Spleen (tissue), 7 donors: Measurements from ENCODE around the gene C12orf56.

ENCODE experiments used
- POLR2A ChIP-seq, 3 donors: fragments of 450-650 bp; IDR thresholded peaks; one replicate each; pipeline ENCODE4 v1.5.1; 2017; ENCODE audit warnings: antibody characterized with exemption in 3 of 3, mild to moderate bottlenecking in 1 of 3
- POLR2AphosphoS5 ChIP-seq, 3 donors: sonication (generic); formaldehyde crosslinking; IDR thresholded peaks; one replicate each; pipeline ENCODE4 v1.5.1; 2017; ENCODE audit warnings: antibody characterized with exemption in 3 of 3
- TF ChIP-seq, protein P1 (sequence below), 11 experiments: fragments of 200-600 bp in 7 of 11; fragments of 450-650 bp in 4 of 11; sonication (generic) in 4 of 11; IDR thresholded peaks in 8 of 11; conservative IDR thresholded peaks in 3 of 11; 1 replicate in 7 of 11; 2 replicates in 4 of 11; pipeline versions ENCODE4 v1.4.0 to v1.8.0; 2016 to 2021; ENCODE audit warnings: antibody characterized with exemption in 11 of 11, inconsistent platforms in 4 of 11, mild to moderate bottlenecking in 1 of 11
- donor health status: DM: no; HTN: no; CAD: no; lungs with moderate emphysema.
- donor health status: DM: no; HTN: no; CAD: no.
- donor health status: DM: no; HTN: no; CAD: no.

DNA sequence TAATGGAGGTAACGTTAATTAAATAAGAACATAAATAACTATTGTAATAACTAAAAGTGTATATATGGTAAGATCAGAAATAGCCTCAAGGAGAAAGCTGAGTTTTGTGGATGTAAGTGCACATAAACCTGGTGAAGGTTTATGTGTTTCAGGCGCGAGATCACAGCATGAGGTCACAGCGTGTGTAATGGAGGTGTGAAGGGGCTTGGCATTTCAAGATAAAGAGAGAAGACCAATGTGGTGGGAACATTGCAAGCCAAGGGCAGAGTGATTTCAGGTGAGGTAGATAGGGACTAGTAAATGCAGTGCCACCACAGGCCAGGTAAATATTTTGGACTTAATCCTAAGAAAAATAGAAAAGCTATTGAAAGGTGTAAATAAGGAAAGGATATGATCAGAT is 146.7 kb downstream of the C12orf56 start:
- TF ChIP-seq, protein P1, sequence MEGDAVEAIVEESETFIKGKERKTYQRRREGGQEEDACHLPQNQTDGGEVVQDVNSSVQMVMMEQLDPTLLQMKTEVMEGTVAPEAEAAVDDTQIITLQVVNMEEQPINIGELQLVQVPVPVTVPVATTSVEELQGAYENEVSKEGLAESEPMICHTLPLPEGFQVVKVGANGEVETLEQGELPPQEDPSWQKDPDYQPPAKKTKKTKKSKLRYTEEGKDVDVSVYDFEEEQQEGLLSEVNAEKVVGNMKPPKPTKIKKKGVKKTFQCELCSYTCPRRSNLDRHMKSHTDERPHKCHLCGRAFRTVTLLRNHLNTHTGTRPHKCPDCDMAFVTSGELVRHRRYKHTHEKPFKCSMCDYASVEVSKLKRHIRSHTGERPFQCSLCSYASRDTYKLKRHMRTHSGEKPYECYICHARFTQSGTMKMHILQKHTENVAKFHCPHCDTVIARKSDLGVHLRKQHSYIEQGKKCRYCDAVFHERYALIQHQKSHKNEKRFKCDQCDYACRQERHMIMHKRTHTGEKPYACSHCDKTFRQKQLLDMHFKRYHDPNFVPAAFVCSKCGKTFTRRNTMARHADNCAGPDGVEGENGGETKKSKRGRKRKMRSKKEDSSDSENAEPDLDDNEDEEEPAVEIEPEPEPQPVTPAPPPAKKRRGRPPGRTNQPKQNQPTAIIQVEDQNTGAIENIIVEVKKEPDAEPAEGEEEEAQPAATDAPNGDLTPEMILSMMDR (IDR thresholded peaks at IDR 0.05 in 8 of 11, conservative IDR thresholded peaks at IDR 0.05 in 3 of 11): no peak
- no peak for TF ChIP-seq POLR2A (IDR thresholded peaks at IDR 0.05)
- no peak for TF ChIP-seq POLR2AphosphoS5 (IDR thresholded peaks at IDR 0.05)
